Prostate gland (tissue), 2 donors: Measurements from ENCODE around the gene NCF2. TPM values are rescaled to one million over a fixed set of nuclear protein-coding genes. Genes with fewer than 3 reads are reported as not detected.

Experiments used
- DNase-seq: peaks from one replicate; pipeline ENCODE4 v3.0.0-alpha.2; 2019; ENCODE audit warnings: low spot score
- H3K27ac ChIP-seq, 2 donors: fragments of 200-600 bp; sonication (generic); 2 replicates each; pipeline ENCODE4 v1.5.1; 2017 to 2019
- H3K27me3 ChIP-seq: fragments of 200-600 bp; sonication (generic); replicated peaks from 2 replicates; pipeline ENCODE4 v1.5.1; 2019; ENCODE audit not compliant: insufficient read depth
- H3K36me3 ChIP-seq, 2 donors: fragments of 200-600 bp; sonication (generic); 1 replicate in 1 of 2; 2 replicates in 1 of 2; pipeline versions ENCODE4 v1.5.1 to v1.8.1; 2017 to 2019
- H3K4me1 ChIP-seq: fragments of 200-600 bp; sonication (generic); replicated peaks from 2 replicates; pipeline ENCODE4 v1.5.1; 2019
- H3K4me3 ChIP-seq, 2 donors: fragments of 200-600 bp; sonication (generic); 2 replicates each; pipeline ENCODE4 v1.5.1; 2017 to 2019
- H3K9me3 ChIP-seq: fragments of 200-600 bp; sonication (generic); 2 replicates; pipeline ENCODE4 v1.5.1; 2017
- POLR2A ChIP-seq: fragments of 450-650 bp; IDR thresholded peaks from one replicate; pipeline ENCODE4 v1.6.1; 2016; ENCODE audit warnings: antibody characterized with exemption, mild to moderate bottlenecking
- POLR2AphosphoS5 ChIP-seq: sonication (generic); formaldehyde crosslinking; IDR thresholded peaks from one replicate; pipeline ENCODE4 v1.6.1; 2017; ENCODE audit warnings: antibody characterized with exemption
- WGBS: methylation state at CpG from one replicate; pipeline ENCODE4 v1.1.5; 2018; 5-methylcytosine and 5-hydroxymethylcytosine counted together
- intact Hi-C: fragments of 100-400 bp; cut with DNase I; formaldehyde crosslinking; loops from one replicate; pipeline ENCODE4 v1.14.2; 2022
- total RNA-seq, 2 donors: library from RNA; depleted of rRNA; stranded (reverse); fragments of >200 nt; gene quantifications; one replicate each; pipeline ENCODE4 v1.1.0, GENCODE V29; 2016
- TF ChIP-seq, protein P1 (sequence below), 4 experiments: fragments of 200-600 bp in 2 of 4; fragments of 450-650 bp in 2 of 4; sonication (generic) in 2 of 4; IDR thresholded peaks; 1 replicate in 3 of 4; 2 replicates in 1 of 4; pipeline ENCODE4 v1.5.1; 2016 to 2019; ENCODE audit warnings: antibody characterized with exemption in 4 of 4, mild to moderate bottlenecking in 2 of 4, moderate library complexity in 2 of 4

Gene NCF2
- total RNA-seq, 2 donors from 2014 or later: 2.1 to 5.6 TPM

GRCh38 chr1:183588827-183589226, 1.4 kb downstream of the NCF2 start:
- Histone ChIP-seq H3K36me3 (no peaks in the 10 kb centered on the region), H3K4me3 (no peak overlapping the region), H3K4me1 (no peaks in the 10 kb centered on the region), H3K9me3 (no peaks in the 10 kb centered on the region), H3K27ac (no peak overlapping the region), H3K27me3 (no peaks in the 10 kb centered on the region)
- no peak for DNase-seq
- intact Hi-C loops: no loop called here
- no peak for TF ChIP-seq POLR2A
- TF ChIP-seq, protein P1, sequence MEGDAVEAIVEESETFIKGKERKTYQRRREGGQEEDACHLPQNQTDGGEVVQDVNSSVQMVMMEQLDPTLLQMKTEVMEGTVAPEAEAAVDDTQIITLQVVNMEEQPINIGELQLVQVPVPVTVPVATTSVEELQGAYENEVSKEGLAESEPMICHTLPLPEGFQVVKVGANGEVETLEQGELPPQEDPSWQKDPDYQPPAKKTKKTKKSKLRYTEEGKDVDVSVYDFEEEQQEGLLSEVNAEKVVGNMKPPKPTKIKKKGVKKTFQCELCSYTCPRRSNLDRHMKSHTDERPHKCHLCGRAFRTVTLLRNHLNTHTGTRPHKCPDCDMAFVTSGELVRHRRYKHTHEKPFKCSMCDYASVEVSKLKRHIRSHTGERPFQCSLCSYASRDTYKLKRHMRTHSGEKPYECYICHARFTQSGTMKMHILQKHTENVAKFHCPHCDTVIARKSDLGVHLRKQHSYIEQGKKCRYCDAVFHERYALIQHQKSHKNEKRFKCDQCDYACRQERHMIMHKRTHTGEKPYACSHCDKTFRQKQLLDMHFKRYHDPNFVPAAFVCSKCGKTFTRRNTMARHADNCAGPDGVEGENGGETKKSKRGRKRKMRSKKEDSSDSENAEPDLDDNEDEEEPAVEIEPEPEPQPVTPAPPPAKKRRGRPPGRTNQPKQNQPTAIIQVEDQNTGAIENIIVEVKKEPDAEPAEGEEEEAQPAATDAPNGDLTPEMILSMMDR (IDR thresholded peaks at IDR 0.05): no peak
- TF ChIP-seq POLR2AphosphoS5: no peak

GRCh38 chr1:183586926-183587325, 3.3 kb downstream of the NCF2 start:
- no peak for DNase-seq
- intact Hi-C loops: no loop called here
- no peaks in the 10 kb centered on the region for H3K27me3 ChIP-seq
- H3K4me3 ChIP-seq: no peak overlapping the region
- TF ChIP-seq POLR2AphosphoS5: no peak
- TF ChIP-seq, protein P1 (IDR thresholded peaks at IDR 0.05): no peak
- no peak for TF ChIP-seq POLR2A
- H3K36me3 ChIP-seq: no peaks in the 10 kb centered on the region
- no peaks in the 10 kb centered on the region for H3K9me3 ChIP-seq
- H3K4me1 ChIP-seq: no peaks in the 10 kb centered on the region
- H3K27ac ChIP-seq: no peak overlapping the region
- WGBS: 96% methylated on average over 8 of the region's 8 CpGs

GRCh38 chr1:183586455-183586854, 3.8 kb downstream of the NCF2 start:
- TF ChIP-seq POLR2AphosphoS5: no peak
- TF ChIP-seq, protein P1 (IDR thresholded peaks at IDR 0.05): no peak
- no peak for TF ChIP-seq POLR2A
- Histone ChIP-seq H3K27ac (no peak overlapping the region), H3K4me3 (no peak overlapping the region), H3K27me3 (no peaks in the 10 kb centered on the region), H3K36me3 (no peaks in the 10 kb centered on the region), H3K4me1 (no peaks in the 10 kb centered on the region), H3K9me3 (no peaks in the 10 kb centered on the region)
- no peak for DNase-seq
- intact Hi-C loops: no loop called here
- WGBS: 100% methylated on average over 1 of the region's 1 CpG

DNA sequence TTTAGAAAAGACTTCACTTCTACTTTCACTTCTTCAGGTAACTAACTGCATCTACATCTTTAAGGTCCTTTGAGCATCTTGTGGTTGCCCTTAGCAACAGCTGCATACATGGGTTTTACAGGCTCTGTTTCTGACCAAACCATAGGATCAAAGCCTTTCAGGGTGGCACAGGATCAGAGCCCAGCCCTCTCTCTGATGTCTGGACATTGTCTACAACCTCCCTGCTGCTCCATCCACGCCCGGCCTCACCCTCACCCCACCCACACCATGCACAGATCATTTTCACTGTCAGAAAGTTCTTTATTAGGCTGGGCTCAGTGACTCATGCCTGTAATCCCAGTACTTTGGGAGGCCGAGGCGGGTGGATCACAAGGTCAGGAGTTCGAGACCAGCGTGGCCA, 5.2 kb downstream of the NCF2 start:
- WGBS: 74% methylated on average over 6 of the region's 6 CpGs
- TF ChIP-seq POLR2A (no peak), POLR2AphosphoS5 (no peak)
- TF ChIP-seq, protein P1 (IDR thresholded peaks at IDR 0.05): no peak
- DNase-seq: no peak
- H3K27ac ChIP-seq: no peak overlapping the region
- no peak overlapping the region for H3K4me3 ChIP-seq
- no peaks in the 10 kb centered on the region for H3K36me3 ChIP-seq
- H3K27me3 ChIP-seq: no peaks in the 10 kb centered on the region
- intact Hi-C loops: no loop called here
- no peaks in the 10 kb centered on the region for H3K9me3 ChIP-seq
- no peaks in the 10 kb centered on the region for H3K4me1 ChIP-seq

DNA sequence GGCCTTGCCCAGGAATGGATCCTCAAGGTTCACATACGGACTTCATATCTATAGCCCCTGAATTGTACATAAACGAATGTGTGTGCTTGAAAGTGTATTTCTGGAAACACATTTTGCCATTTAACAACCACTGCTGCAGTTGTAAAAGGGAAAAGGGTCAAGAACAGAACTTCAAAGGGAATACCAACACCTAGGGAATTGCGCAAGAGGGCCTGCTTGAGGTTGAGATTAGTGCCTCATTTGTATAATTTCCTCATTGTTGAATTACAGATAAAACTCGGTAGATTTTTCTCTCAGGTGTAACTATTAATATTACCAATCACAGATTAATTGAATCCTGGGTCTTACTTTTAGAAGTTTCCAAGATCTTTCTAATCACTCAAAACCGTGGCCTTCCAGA, 6.1 kb downstream of the NCF2 start:
- Histone ChIP-seq H3K36me3 (no peaks in the 10 kb centered on the region), H3K27me3 (no peaks in the 10 kb centered on the region), H3K4me1 (no peaks in the 10 kb centered on the region), H3K27ac (no peak overlapping the region), H3K9me3 (no peaks in the 10 kb centered on the region), H3K4me3 (no peak overlapping the region)
- TF ChIP-seq POLR2AphosphoS5 (no peak), POLR2A (no peak)
- 68% methylated on average over 5 of the region's 5 CpGs for WGBS
- intact Hi-C loops: no loop called here
- no peak for DNase-seq
